Ureter (tissue), 1 donor: Measurements from ENCODE around the gene LRIT2. TPM values are rescaled to one million over a fixed set of nuclear protein-coding genes. Genes with fewer than 3 reads are reported as not detected.

Source experiments
- DNase-seq: peaks from one replicate; pipeline ENCODE4 v3.0.0-alpha.2; 2020; ENCODE audit warnings: low spot score
- total RNA-seq: library from RNA; stranded (reverse); gene quantifications from one replicate; pipeline ENCODE4 v1.2.4, GENCODE V29; 2023
- donor health status: DM: yes; HTN: yes; CAD: no.

The LRIT2 gene
- not detected for total RNA-seq

DNA sequence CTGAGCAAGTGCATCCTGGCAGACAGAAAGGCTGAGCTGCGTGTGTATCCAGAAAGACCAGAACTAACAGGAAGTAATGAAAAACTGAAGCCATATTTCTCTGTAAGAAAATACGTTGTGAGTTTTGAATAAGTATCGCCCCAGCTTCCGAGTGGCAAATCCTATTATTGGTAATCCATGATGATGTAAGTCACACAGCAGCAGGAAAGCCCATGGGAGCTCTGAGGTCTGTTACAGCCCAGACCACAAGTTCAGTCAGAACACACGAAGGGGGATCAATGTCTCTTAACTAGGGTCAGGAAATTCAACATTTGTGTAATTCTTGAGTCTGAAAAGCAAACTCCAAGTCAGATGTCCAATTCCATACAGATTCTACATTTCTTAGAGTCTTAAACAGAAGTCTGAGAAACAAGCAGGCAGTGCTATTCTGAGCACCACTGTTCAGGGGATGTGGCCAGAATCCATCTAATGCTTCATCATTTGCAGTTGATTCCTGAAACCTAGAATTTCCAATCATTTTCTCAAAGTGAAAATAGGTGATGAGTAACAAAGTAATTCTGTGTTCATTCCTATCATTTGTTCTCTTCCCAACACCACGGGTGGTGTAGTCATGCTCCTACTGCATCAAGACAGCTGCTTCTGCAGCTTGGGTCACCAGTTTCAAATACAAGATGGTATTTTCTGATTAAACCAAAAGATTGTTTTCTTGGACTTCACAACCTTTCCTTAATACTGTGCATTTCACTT lies at the start of gene LRIT2:
Gene LRIT2 (minus strand): TSS at position 118 of the 747 bp plus-strand sequence. CDS start 24 bp downstream, at position 94.
- DNase-seq: no peak

DNA sequence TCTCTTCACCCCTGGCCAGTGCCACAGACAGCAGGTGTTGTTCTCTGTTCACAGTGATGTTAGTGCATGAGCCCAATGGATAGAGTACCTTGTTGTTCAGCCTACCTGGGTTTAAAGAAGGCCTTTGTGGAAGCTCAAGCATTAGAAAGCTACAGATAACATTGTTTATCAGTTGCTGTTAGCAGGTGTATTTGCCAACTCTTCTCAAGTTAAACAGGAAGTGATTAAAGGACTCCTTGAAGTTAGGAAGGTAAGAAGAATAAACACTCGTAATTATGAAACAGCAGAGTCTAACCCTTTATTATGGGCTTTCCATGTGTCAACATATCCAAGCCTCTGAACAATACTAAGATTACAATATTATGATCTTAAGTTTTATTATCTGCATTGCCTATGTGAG lies 45.4 kb upstream of the LRIT2 start:
- no peak for DNase-seq

- DNase-seq: no peak
These were observed 44.4 kb upstream of the LRIT2 start for GRCh38 chr10:84269773-84270172.

- no peak for DNase-seq
These were observed 43.8 kb upstream of the LRIT2 start for GRCh38 chr10:84269162-84269561.

DNA sequence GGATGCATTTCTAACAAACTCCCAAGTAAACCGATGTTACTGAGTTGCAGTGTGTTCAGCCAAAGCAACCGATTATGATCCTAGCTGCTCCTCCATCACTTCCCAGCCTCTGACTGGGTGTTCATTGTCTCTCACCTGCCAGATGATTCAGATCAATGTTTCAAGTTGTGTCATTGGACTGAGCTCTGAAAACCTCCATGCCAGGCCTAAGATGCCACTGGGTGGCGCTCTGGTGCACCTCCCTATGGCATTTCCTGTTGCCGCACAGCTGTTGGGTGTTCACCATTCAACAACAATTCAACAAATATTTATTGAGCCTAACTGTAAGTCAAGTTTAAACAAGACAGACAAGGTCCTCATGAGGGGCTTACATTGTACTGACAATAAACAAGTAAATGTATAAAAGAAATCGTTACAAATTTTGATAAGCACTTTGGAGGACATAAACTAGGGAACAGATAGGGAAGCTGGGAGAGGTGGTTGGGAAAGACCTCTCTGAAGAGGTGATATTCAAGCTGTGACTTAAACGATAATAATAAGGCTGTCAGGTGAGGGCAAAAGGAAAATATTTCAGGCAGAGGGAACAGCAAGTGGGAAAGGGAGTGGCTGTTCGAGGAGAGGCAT lies 42.3 kb upstream of the LRIT2 start:
- no peak for DNase-seq

DNA sequence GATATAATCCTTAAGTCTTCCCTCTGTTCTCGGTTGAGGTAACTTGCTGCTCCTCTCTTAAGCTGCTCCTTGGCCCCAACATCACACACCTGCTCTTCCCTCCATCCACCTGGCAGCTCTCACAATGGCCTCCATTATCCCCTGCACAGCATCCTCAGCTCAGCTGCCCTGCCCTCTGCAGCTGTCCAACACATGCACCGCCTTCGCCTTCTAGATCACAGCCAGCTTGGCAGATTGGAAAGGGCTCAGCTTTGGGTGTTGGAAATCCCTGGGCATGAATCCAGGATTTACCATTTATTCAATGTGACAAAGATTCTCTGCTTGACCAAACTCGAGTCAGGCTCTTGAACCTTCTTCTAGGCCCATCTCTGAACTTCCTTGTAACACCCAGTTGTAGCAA lies 40.1 kb upstream of the LRIT2 start:
- no peak for DNase-seq

GRCh38 chr10:84264611-84265141 lies 39.3 kb upstream of the LRIT2 start:
- DNase-seq: peak; percentile 72

DNA sequence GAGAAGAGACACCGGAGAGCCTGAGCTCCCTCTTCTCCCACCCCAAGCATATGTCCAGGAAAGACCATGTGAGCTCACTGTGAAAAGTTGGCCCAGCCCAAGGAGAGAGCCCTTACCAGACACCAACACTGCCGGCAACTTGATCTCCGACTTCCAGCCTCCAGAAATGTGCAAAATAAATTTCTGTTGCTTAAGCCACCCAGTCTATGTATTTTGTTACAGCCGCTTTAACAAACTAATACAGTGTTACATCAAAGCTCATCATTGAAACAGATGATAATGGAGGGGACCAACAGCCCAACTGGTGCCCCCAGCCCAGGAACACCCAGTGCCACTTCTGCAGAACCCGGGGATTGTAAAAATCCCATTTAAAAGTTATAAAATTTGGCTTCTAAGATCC lies 38.4 kb upstream of the LRIT2 start:
- no peak for DNase-seq

DNA sequence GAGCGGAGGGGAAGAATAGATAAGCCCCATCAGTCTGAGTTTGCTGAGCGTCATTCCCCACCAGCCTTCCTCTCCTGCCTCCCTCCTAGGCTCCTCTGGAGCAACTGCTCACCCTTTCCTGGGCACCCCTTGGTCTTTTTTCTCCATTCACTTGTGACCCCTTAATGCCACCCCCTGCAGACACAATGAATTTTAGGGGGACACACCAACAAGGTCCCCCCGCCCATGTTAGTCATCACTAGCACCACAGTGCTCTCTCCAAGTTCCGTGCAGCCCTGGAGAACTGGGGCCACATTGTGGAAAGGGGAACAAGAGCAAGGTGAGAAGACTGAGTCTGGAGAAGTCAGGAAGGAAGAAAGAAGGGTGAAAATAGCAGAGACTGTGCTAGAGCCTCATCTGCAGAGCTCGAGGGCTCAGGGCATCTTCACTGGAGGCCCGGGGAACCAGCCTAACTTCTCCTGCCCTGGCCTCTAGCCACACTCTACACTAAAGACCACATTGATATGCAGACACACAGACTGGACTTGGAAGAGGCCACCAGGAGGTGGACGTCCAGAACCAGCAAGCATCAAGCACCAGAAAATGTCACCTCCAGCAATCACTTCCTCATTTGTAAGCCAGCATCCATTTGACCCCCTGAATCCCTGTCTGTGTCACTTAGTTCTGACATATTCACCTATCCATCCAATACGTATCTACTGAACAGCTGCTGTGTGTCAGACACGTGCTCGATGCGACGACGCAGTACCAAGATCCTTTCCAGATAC lies 37.0 kb upstream of the LRIT2 start:
- DNase-seq: no peak

GRCh38 chr10:84261236-84261915 lies 36.0 kb upstream of the LRIT2 start:
- no peak for DNase-seq

GRCh38 chr10:84258034-84258695 lies 32.8 kb upstream of the LRIT2 start:
- DNase-seq: no peak

- no peak for DNase-seq
These were observed 32.1 kb upstream of the LRIT2 start for GRCh38 chr10:84257343-84258020.

DNA sequence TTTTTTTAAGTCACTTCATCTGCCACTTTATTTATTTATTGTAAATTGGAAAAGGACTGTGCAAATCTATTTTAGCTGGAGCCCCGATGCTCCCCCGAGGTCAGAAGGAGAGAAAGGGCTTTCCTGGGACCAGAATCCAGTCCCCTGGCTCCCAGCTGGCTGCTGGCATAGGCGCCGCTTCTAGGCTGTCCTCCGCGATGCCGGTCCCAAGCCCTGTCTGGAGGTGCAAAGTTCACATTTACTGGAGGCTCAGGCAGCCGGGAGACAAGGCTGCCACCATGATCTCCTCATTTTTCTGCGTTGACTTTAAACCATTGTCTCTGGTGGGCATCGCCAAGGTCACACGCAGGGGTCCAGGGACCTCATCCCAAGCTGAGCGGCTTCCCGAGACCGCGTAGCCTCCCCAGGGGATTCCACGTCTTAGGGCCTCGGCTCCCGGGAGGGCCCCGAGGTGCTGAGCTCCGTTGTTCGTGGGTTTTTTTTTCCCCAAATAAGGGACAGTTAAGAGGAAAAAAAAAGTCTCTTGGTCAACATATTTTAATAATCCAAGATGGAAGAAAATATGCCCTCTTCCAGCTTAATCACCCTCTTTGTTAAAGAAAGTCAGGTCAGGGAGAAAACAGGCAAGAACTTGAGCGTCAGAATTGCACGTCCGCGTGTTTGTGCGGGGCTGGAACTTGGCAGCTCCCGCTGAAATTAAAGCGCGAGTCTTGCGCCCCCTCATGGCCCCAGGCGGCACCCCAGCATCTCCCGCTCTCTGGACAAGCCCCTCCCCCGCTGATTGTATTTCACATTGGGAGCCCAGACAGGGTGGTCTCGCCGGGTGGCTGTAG lies 31.4 kb upstream of the LRIT2 start:
- peak; percentile 54 for DNase-seq

- DNase-seq: no peak
These were observed 29.5 kb upstream of the LRIT2 start for GRCh38 chr10:84254552-84255478.

GRCh38 chr10:84248794-84249193 lies 23.4 kb upstream of the LRIT2 start:
- no peak for DNase-seq

GRCh38 chr10:84247496-84247895 lies 22.2 kb upstream of the LRIT2 start:
- no peak for DNase-seq

- no peak for DNase-seq
These were observed 19.4 kb upstream of the LRIT2 start, which contains the start of gene RGR for GRCh38 chr10:84244651-84245270. RGR (plus strand) TSS chr10:84245053; CDS start chr10:84245091, 38 bp downstream.

- DNase-seq: no peak
These were observed 18.4 kb upstream of the LRIT2 start for GRCh38 chr10:84243759-84244158.
